Thyroid gland (tissue), 4 donors: ENCODE data around the gene CEP72. TPM values are rescaled to one million over a fixed set of nuclear protein-coding genes. Genes with fewer than 3 reads are reported as not detected.
"Not testable (repeated sequence)": the region's sequence is repeated elsewhere in the genome, so short reads cannot be mapped to it uniquely, and the experiment has no call there.

Experiments used
- DNase-seq, 2 donors: peaks; one replicate each; pipeline ENCODE4 v3.0.0-alpha.2; 2019
- H3K27ac ChIP-seq, 3 donors: fragments of 200-600 bp; sonication (generic); 1 replicate in 2 of 3; 2 replicates in 1 of 3; pipeline ENCODE4 v1.5.1; 2016 to 2019; ENCODE audit warnings: mild to moderate bottlenecking in 1 of 3, moderate library complexity in 1 of 3
- H3K27me3 ChIP-seq: fragments of 200-600 bp; sonication (generic); one replicate; pipeline ENCODE4 v1.5.1; 2019
- H3K36me3 ChIP-seq, 2 donors: fragments of 200-600 bp; sonication (generic); one replicate each; pipeline ENCODE4 v1.5.1; 2016 to 2019
- H3K4me1 ChIP-seq, 2 donors: fragments of 200-600 bp; sonication (generic); one replicate each; pipeline ENCODE4 v1.5.1; 2017 to 2019
- H3K4me3 ChIP-seq, 3 donors: fragments of 200-600 bp; sonication (generic); replicated peaks in 1 of 3; 1 replicate in 2 of 3; 2 replicates in 1 of 3; pipeline ENCODE4 v1.5.1; 2016; ENCODE audit warnings: mild to moderate bottlenecking in 1 of 3
- H3K9me3 ChIP-seq: fragments of 200-600 bp; sonication (generic); one replicate; pipeline ENCODE4 v1.5.1; 2017
- CTCF ChIP-seq, 6 experiments: fragments of 200-600 bp in 3 of 6; fragments of 450-650 bp in 3 of 6; sonication (generic) in 3 of 6; IDR thresholded peaks; one replicate each; pipeline ENCODE4 v1.5.1; 2016 to 2019; ENCODE audit warnings: antibody characterized with exemption in 6 of 6, mild to moderate bottlenecking in 2 of 6, inconsistent platforms in 1 of 6, moderate library complexity in 1 of 6
- POLR2A ChIP-seq, 2 donors: fragments of 450-650 bp; IDR thresholded peaks; one replicate each; pipeline ENCODE4 v1.6.1; 2017; ENCODE audit warnings: antibody characterized with exemption in 2 of 2, mild to moderate bottlenecking in 2 of 2, moderate library complexity in 1 of 2
- WGBS, 2 donors: methylation state at CpG; one replicate each; pipeline ENCODE4 v1.1.5; 2017; 5-methylcytosine and 5-hydroxymethylcytosine counted together
- intact Hi-C: fragments of 100-400 bp; cut with DNase I; formaldehyde crosslinking; loops from one replicate; pipeline ENCODE4 v1.15.1; 2023
- total RNA-seq, 4 donors: library from RNA; depleted of rRNA; stranded (reverse); fragments of >200 nt; gene quantifications; one replicate each; pipeline ENCODE4 v1.2.3, GENCODE V29; 2016

The CEP72 gene
- total RNA-seq, 4 donors from 2014 or later, result 3.4 to 7.6 (median 4.6) TPM

GRCh38 chr5:683551-684481 is 71.7 kb downstream of the CEP72 start:
- H3K4me3 ChIP-seq, result no peak overlapping the region
- no peak overlapping the region for H3K27ac ChIP-seq
- no peak for DNase-seq

DNA sequence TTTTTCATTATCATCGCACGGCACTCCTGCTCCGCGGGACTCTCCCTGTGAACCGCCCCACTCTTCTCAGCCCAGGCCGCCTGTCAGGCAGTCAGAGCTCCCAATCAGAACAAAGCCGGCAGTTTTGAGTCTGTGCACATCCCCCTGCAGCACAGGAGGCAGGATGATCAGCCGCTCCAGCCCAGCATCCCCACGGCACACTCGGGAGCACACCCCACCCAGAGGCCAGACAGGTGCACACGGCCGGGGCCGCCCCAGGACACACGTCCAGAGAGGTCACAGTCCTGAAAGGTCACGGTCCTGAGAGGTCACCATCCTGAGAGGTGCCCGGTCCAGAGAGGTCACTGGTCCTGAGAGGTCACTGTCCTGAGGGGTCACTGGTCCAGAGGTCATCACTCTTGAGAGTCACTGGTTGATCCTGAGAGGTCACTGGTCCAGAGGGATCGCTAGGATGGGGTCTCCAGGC is 72.6 kb downstream of the CEP72 start:
- Histone ChIP-seq H3K4me1 (no peaks in the 10 kb centered on the region), H3K36me3 (no peaks in the 10 kb centered on the region), H3K27me3 (no peaks in the 10 kb centered on the region), H3K9me3 (no peaks in the 10 kb centered on the region), H3K4me3 (no peak overlapping the region), H3K27ac (no peak overlapping the region)
- WGBS, 2 donors, result 75 to 92% methylated on average over 9 to 15 of the region's 17 CpGs
- intact Hi-C loops, result no loop called here
- no peak for DNase-seq
- TF ChIP-seq POLR2A (IDR thresholded peaks at IDR 0.05) (no peak), CTCF (IDR thresholded peaks at IDR 0.05) (no peak)

More at GRCh38 chr5:683551-684481, 71.7 kb downstream of the CEP72 start:
- Histone ChIP-seq H3K9me3 (no peaks in the 10 kb centered on the region), H3K4me1 (no peaks in the 10 kb centered on the region), H3K36me3 (no peaks in the 10 kb centered on the region), H3K27me3 (no peaks in the 10 kb centered on the region)
- TF ChIP-seq CTCF (IDR thresholded peaks at IDR 0.05) (no peak), POLR2A (IDR thresholded peaks at IDR 0.05) (no peak)
- WGBS, 2 donors, result 89 to 91% methylated on average over 18 to 27 of the region's 30 CpGs
- intact Hi-C loops, result no loop called here

GRCh38 chr5:685262-686171 is 73.4 kb downstream of the CEP72 start:
- Histone ChIP-seq H3K27me3 (no peaks in the 10 kb centered on the region), H3K27ac (no peak overlapping the region), H3K36me3 (no peaks in the 10 kb centered on the region), H3K9me3 (no peaks in the 10 kb centered on the region), H3K4me3 (no peak overlapping the region), H3K4me1 (no peaks in the 10 kb centered on the region)
- 87 to 92% methylated on average over 18 to 20 of the region's 24 CpGs for WGBS, 2 donors
- TF ChIP-seq POLR2A (IDR thresholded peaks at IDR 0.05) (no peak), CTCF (IDR thresholded peaks at IDR 0.05) (no peak)
- intact Hi-C loops, result no loop called here
- DNase-seq, result no peak

- H3K27me3 ChIP-seq, H3K27ac ChIP-seq, intact Hi-C loops, H3K9me3 ChIP-seq, H3K36me3 ChIP-seq, DNase-seq, H3K4me1 ChIP-seq, H3K4me3 ChIP-seq: not testable (repeated sequence)
- WGBS, 2 donors, result 90 to 93% methylated on average over 5 to 11 of the region's 12 CpGs
Measured at GRCh38 chr5:686172-686523, 74.0 kb downstream of the CEP72 start.

GRCh38 chr5:686936-687335 is 74.8 kb downstream of the CEP72 start:
- H3K27me3 ChIP-seq, DNase-seq, H3K9me3 ChIP-seq, intact Hi-C loops, H3K4me3 ChIP-seq, H3K27ac ChIP-seq, H3K36me3 ChIP-seq, H3K4me1 ChIP-seq: not testable (repeated sequence)
- 93% methylated on average over 10 of the region's 12 CpGs; no CpG with 5 or more reads in 1 of the 2 donors for WGBS, 2 donors

- H3K27ac ChIP-seq, H3K4me1 ChIP-seq, intact Hi-C loops, H3K9me3 ChIP-seq, H3K36me3 ChIP-seq, DNase-seq, H3K27me3 ChIP-seq, H3K4me3 ChIP-seq: not testable (repeated sequence)
- WGBS, 2 donors, result 83 to 94% methylated on average over 13 to 15 of the region's 30 CpGs
Measured at GRCh38 chr5:688348-689010, 76.3 kb downstream of the CEP72 start.

- intact Hi-C loops, H3K4me1 ChIP-seq, DNase-seq, H3K36me3 ChIP-seq, H3K4me3 ChIP-seq, H3K9me3 ChIP-seq, H3K27me3 ChIP-seq, H3K27ac ChIP-seq: not testable (repeated sequence)
- WGBS, 2 donors, result no CpG with 5 or more reads among the region's 12 CpGs
Measured at GRCh38 chr5:690293-690692, 78.2 kb downstream of the CEP72 start.

GRCh38 chr5:691049-691448 is 78.9 kb downstream of the CEP72 start:
- H3K9me3 ChIP-seq, H3K27ac ChIP-seq: not testable (repeated sequence)

More at GRCh38 chr5:691049-691448, 78.9 kb downstream of the CEP72 start:
- H3K36me3 ChIP-seq, H3K4me1 ChIP-seq, H3K27me3 ChIP-seq, intact Hi-C loops, H3K4me3 ChIP-seq: not testable (repeated sequence)
- WGBS, 2 donors, result no CpG with 5 or more reads among the region's 23 CpGs
- DNase-seq, result peak in 1 of 2 donors; percentile 54
